ENCODE measurements around the gene EPAS1.

EPAS1 gene

GRCh38 chr2:46369783-46370182, 72.6 kb downstream of the EPAS1 start:
- DNase-seq (ENCODE audit: low read depth) = no peak
- TF ChIP-seq CTCF (conservative IDR thresholded peaks at IDR 0.05; ENCODE audit: low read depth, low read length) = no peak
- H3K4me3 ChIP-seq (ENCODE audit: low read length) = no peak overlapping the region

- TF ChIP-seq CTCF (conservative IDR thresholded peaks at IDR 0.05; ENCODE audit: low read depth, low read length) = no peak
- no peak for DNase-seq (ENCODE audit: low read depth)
- no peak overlapping the region for H3K4me3 ChIP-seq (ENCODE audit: low read length)
These were observed 74.6 kb downstream of the EPAS1 start for GRCh38 chr2:46371854-46372253.

GRCh38 chr2:46372475-46372874, 75.3 kb downstream of the EPAS1 start:
- no peak overlapping the region for H3K4me3 ChIP-seq (ENCODE audit: low read length)
- no peak for TF ChIP-seq CTCF (conservative IDR thresholded peaks at IDR 0.05; ENCODE audit: low read depth, low read length)
- no peak for DNase-seq (ENCODE audit: low read depth)

GRCh38 chr2:46373238-46373637, 76.0 kb downstream of the EPAS1 start:
- no peak for DNase-seq (ENCODE audit: low read depth)
- H3K4me3 ChIP-seq (ENCODE audit: low read length) = no peak overlapping the region
- no peak for TF ChIP-seq CTCF (conservative IDR thresholded peaks at IDR 0.05; ENCODE audit: low read depth, low read length)

GRCh38 chr2:46375566-46376125, 78.4 kb downstream of the EPAS1 start:
- no peak overlapping the region for H3K4me3 ChIP-seq (ENCODE audit: low read length)
- DNase-seq (ENCODE audit: low read depth) = no peak
- TF ChIP-seq CTCF (conservative IDR thresholded peaks at IDR 0.05; ENCODE audit: low read depth, low read length) = no peak

- no peak for TF ChIP-seq CTCF (conservative IDR thresholded peaks at IDR 0.05; ENCODE audit: low read depth, low read length)
- no peak overlapping the region for H3K4me3 ChIP-seq (ENCODE audit: low read length)
- no peak for DNase-seq (ENCODE audit: low read depth)
These were observed 79.4 kb downstream of the EPAS1 start for GRCh38 chr2:46376586-46376985.

GRCh38 chr2:46377101-46377581, 79.9 kb downstream of the EPAS1 start:
- no peak overlapping the region for H3K4me3 ChIP-seq (ENCODE audit: low read length)
- no peak for DNase-seq (ENCODE audit: low read depth)
- TF ChIP-seq CTCF (conservative IDR thresholded peaks at IDR 0.05; ENCODE audit: low read depth, low read length) = peak; percentile 19

All from retinal pigment epithelial cell (primary cell).